ENCODE data around the gene PTGIR. TPM values are rescaled to one million over a fixed set of nuclear protein-coding genes. Genes with fewer than 3 reads are reported as not detected.
A peak's percentile ranks its signal among the peaks of the same experiment; 100 is the strongest.

PTGIR gene
- total RNA-seq, 1 donor from 2014 or later: 0.27 TPM

GRCh38 chr19:46611776-46612175, 13.1 kb downstream of the PTGIR start:
- no peak overlapping the region for H3K27ac Mint-ChIP-seq (ENCODE audit: unreplicated experiment)
- H3K4me3 Mint-ChIP-seq (ENCODE audit: unreplicated experiment): no peak overlapping the region

DNA sequence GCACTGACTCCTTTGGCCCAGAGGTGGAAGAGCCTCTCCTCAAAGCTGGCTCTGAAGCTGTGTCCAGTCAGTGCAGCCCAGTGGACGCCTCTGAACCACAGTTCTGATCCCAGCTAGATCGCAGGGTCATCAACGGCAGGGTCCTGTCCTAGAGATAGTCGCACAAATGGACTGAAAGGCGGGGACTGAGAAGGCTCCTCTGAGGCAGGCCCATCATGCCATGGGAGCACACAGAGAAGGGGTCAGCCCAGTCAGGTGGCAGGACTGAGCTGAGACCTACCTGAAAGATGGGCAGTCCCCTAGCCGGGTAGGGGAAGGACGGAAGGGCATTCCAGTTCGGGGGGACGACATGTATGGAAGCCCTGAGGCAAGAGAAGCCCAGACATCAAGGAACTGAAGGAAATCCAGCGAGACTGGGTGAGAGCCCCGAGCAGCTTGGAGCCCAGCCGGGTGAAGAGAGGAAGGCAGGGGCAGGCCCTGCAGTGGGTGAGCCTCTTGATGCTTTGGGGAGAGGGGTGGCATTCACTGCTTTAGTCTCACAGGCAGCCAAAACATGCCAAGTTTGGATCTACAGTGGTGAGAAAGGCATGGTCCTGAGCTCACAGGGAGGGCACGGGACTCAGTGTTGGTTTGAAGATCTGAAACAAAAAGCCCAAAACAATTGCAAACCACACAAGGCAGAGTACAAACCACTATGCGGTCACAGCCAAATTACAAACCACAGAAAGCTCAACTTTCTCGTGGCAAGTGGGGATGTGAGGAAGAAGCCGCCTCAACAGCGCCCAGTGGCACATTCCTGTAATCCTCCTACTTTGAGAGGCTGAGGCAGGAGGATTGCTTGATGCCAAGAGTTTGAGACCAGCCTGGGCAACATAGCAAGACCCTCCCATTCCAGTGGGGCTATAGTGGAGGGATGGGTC, 13.8 kb downstream of the PTGIR start:
- H3K9me3 Mint-ChIP-seq (ENCODE audit: unreplicated experiment): peaks cover 15% of the 10 kb centered on the region
- DNase-seq: no peak
- H3K27me3 Mint-ChIP-seq (ENCODE audit: unreplicated experiment): peaks cover 10% of the 10 kb centered on the region
- no peak for TF ChIP-seq CTCF (IDR thresholded peaks at IDR 0.05; ENCODE audit: partially characterized antibody, unreplicated experiment)
- H3K4me1 Mint-ChIP-seq (ENCODE audit: low read depth, unreplicated experiment): peaks cover 20% of the 10 kb centered on the region
- H3K27ac Mint-ChIP-seq (ENCODE audit: unreplicated experiment): peak overlapping the region; percentile 28
- H3K4me3 Mint-ChIP-seq (ENCODE audit: unreplicated experiment): peak overlapping the region; percentile 34
- H3K36me3 Mint-ChIP-seq (ENCODE audit: unreplicated experiment): peaks cover 9% of the 10 kb centered on the region

More at GRCh38 chr19:46611776-46612175, 13.1 kb downstream of the PTGIR start:
- no peak for DNase-seq
- H3K27me3 Mint-ChIP-seq (ENCODE audit: unreplicated experiment): peaks cover 13% of the 10 kb centered on the region
- no peak for TF ChIP-seq CTCF (IDR thresholded peaks at IDR 0.05; ENCODE audit: partially characterized antibody, unreplicated experiment)
- peaks cover 9% of the 10 kb centered on the region for H3K36me3 Mint-ChIP-seq (ENCODE audit: unreplicated experiment)
- H3K9me3 Mint-ChIP-seq (ENCODE audit: unreplicated experiment): peaks cover 15% of the 10 kb centered on the region
- H3K4me1 Mint-ChIP-seq (ENCODE audit: low read depth, unreplicated experiment): peaks cover 17% of the 10 kb centered on the region

DNA sequence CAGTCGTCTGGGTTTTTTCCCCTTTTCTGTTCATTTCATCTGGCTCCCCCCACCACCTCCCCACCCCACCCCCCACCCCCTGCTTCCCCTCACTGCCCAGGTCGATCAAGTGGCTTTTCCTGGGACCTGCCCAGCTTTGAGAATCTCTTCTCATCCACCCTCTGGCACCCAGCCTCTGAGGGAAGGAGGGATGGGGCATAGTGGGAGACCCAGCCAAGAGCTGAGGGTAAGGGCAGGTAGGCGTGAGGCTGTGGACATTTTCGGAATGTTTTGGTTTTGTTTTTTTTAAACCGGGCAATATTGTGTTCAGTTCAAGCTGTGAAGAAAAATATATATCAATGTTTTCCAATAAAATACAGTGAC, 14.5 kb downstream of the PTGIR start:
- peaks cover 13% of the 10 kb centered on the region for H3K9me3 Mint-ChIP-seq (ENCODE audit: unreplicated experiment)
- no peak for TF ChIP-seq CTCF (IDR thresholded peaks at IDR 0.05; ENCODE audit: partially characterized antibody, unreplicated experiment)
- no peak for DNase-seq
- H3K4me1 Mint-ChIP-seq (ENCODE audit: low read depth, unreplicated experiment): peaks cover 23% of the 10 kb centered on the region
- H3K27ac Mint-ChIP-seq (ENCODE audit: unreplicated experiment): peak overlapping the region; percentile 28
- H3K4me3 Mint-ChIP-seq (ENCODE audit: unreplicated experiment): no peak overlapping the region
- H3K27me3 Mint-ChIP-seq (ENCODE audit: unreplicated experiment): peaks cover 10% of the 10 kb centered on the region
- H3K36me3 Mint-ChIP-seq (ENCODE audit: unreplicated experiment): peaks cover 9% of the 10 kb centered on the region

DNA sequence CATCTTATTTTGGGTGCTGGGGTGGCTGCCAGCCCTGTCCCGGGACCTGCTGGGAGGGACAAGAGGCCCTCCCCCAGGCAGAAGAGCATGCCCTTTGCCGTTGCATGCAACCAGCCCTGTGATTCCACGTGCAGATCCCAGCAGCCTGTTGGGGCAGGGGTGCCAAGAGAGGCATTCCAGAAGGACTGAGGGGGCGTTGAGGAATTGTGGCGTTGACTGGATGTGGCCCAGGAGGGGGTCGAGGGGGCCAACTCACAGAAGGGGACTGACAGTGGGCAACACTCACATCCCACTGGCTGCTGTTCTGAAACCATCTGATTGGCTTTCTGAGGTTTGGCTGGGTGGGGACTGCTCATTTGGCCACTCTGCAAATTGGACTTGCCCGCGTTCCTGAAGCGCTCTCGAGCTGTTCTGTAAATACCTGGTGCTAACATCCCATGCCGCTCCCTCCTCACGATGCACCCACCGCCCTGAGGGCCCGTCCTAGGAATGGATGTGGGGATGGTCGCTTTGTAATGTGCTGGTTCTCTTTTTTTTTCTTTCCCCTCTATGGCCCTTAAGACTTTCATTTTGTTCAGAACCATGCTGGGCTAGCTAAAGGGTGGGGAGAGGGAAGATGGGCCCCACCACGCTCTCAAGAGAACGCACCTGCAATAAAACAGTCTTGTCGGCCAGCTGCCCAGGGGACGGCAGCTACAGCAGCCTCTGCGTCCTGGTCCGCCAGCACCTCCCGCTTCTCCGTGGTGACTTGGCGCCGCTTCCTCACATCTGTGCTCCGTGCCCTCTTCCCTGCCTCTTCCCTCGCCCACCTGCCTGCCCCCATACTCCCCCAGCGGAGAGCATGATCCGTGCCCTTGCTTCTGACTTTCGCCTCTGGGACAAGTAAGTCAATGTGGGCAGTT, 15.1 kb downstream of the PTGIR start:
- Mint-ChIP-seq H3K27me3 (ENCODE audit: unreplicated experiment) (peaks cover 10% of the 10 kb centered on the region), H3K27ac (ENCODE audit: unreplicated experiment) (no peak overlapping the region), H3K36me3 (ENCODE audit: unreplicated experiment) (peaks cover 9% of the 10 kb centered on the region), H3K9me3 (ENCODE audit: unreplicated experiment) (peaks cover 13% of the 10 kb centered on the region), H3K4me3 (ENCODE audit: unreplicated experiment) (no peak overlapping the region), H3K4me1 (ENCODE audit: low read depth, unreplicated experiment) (peaks cover 23% of the 10 kb centered on the region)
- TF ChIP-seq CTCF (IDR thresholded peaks at IDR 0.05; ENCODE audit: partially characterized antibody, unreplicated experiment): no peak
- no peak for DNase-seq

Data from glutamatergic neuron (in vitro differentiated cells).